ENCODE data around the gene C6orf62.
"Not testable (repeated sequence)": the region's sequence is repeated elsewhere in the genome, so short reads cannot be mapped to it uniquely, and the experiment has no call there.

Gene C6orf62

GRCh38 chr6:24699521-24700359 lies 19.2 kb downstream of the C6orf62 start:
- DNase-seq (ENCODE audit: low read depth in 2 of 2) = no peak

GRCh38 chr6:24696097-24696496 lies 22.9 kb downstream of the C6orf62 start:
- DNase-seq (ENCODE audit: low read depth in 2 of 2) = no peak

- DNase-seq (ENCODE audit: low read depth in 2 of 2) = not testable (repeated sequence)
Measured at GRCh38 chr6:24695635-24696034, 23.3 kb downstream of the C6orf62 start.

- DNase-seq (ENCODE audit: low read depth in 2 of 2) = no peak
Measured at GRCh38 chr6:24694198-24694597, 24.8 kb downstream of the C6orf62 start.

GRCh38 chr6:24692848-24693592 lies 25.9 kb downstream of the C6orf62 start:
- DNase-seq (ENCODE audit: low read depth in 2 of 2) = no peak

- DNase-seq (ENCODE audit: low read depth in 2 of 2) = no peak
Measured at GRCh38 chr6:24692415-24692814, 26.5 kb downstream of the C6orf62 start.

GRCh38 chr6:24692003-24692402 lies 27.0 kb downstream of the C6orf62 start:
- no peak for DNase-seq (ENCODE audit: low read depth in 2 of 2)

GRCh38 chr6:24691550-24691949 lies 27.4 kb downstream of the C6orf62 start:
- no peak for DNase-seq (ENCODE audit: low read depth in 2 of 2)

GRCh38 chr6:24690593-24690992 lies 28.4 kb downstream of the C6orf62 start:
- DNase-seq (ENCODE audit: low read depth in 2 of 2) = no peak

- no peak for DNase-seq (ENCODE audit: low read depth in 2 of 2)
Measured at GRCh38 chr6:24689964-24690363, 29.0 kb downstream of the C6orf62 start.

GRCh38 chr6:24686946-24687345 lies 32.0 kb downstream of the C6orf62 start:
- no peak for DNase-seq (ENCODE audit: low read depth in 2 of 2)

- no peak for DNase-seq (ENCODE audit: low read depth in 2 of 2)
Measured at GRCh38 chr6:24686408-24686807, 32.5 kb downstream of the C6orf62 start.

- no peak for DNase-seq (ENCODE audit: low read depth in 2 of 2)
Measured at GRCh38 chr6:24683297-24684296, 35.4 kb downstream of the C6orf62 start.

GRCh38 chr6:24680582-24680981 lies 38.4 kb downstream of the C6orf62 start:
- DNase-seq (ENCODE audit: low read depth in 2 of 2) = no peak

GRCh38 chr6:24678792-24679352 lies 40.1 kb downstream of the C6orf62 start:
- DNase-seq (ENCODE audit: low read depth in 2 of 2) = not testable (repeated sequence)

GRCh38 chr6:24673625-24674024 lies 45.3 kb downstream of the C6orf62 start:
- DNase-seq (ENCODE audit: low read depth in 2 of 2) = no peak

GRCh38 chr6:24672620-24673182 lies 46.3 kb downstream of the C6orf62 start:
- DNase-seq (ENCODE audit: low read depth in 2 of 2) = no peak

- DNase-seq (ENCODE audit: low read depth in 2 of 2) = not testable (repeated sequence)
Measured at GRCh38 chr6:24671077-24671476, 47.9 kb downstream of the C6orf62 start.

GRCh38 chr6:24670492-24670891 lies 48.5 kb downstream of the C6orf62 start:
- DNase-seq (ENCODE audit: low read depth in 2 of 2) = not testable (repeated sequence)

GRCh38 chr6:24668997-24669361 lies 50.0 kb downstream of the C6orf62 start:
- DNase-seq (ENCODE audit: low read depth in 2 of 2) = no peak
